Thymus (tissue), 11 donors: ENCODE measurements around the gene AIF1L. TPM values are rescaled to one million over a fixed set of nuclear protein-coding genes. Genes with fewer than 3 reads are reported as not detected.

Experiments used
- DNase-seq, 9 donors: peaks; one replicate each; pipeline ENCODE4 v3.0.0-alpha.2; 2013; ENCODE audit warnings: low spot score in 9 of 9, low read depth in 6 of 9, missing footprints in 1 of 9
- H3K27ac ChIP-seq, 2 donors: one replicate each; pipeline ENCODE4 v1.5.1; 2013; ENCODE audit warnings: control low read depth in 1 of 2, low read depth in 1 of 2, low read length in 1 of 2, mild to moderate bottlenecking in 1 of 2, moderate library complexity in 1 of 2
- H3K27me3 ChIP-seq, 2 donors: one replicate each; pipeline ENCODE4 v1.5.1; 2013; ENCODE audit warnings: low read length in 1 of 2; ENCODE audit not compliant: control insufficient read depth in 2 of 2, insufficient read depth in 1 of 2
- H3K36me3 ChIP-seq, 2 donors: one replicate each; pipeline ENCODE4 v1.5.1; 2013; ENCODE audit warnings: low read length in 1 of 2, mild to moderate bottlenecking in 1 of 2, moderate library complexity in 1 of 2; ENCODE audit not compliant: control insufficient read depth in 2 of 2, insufficient read depth in 2 of 2
- H3K4me1 ChIP-seq, 2 donors: one replicate each; pipeline ENCODE4 v1.5.1; 2013; ENCODE audit warnings: low read length in 2 of 2; ENCODE audit not compliant: control insufficient read depth in 2 of 2, insufficient read depth in 2 of 2
- H3K4me3 ChIP-seq, 2 donors: one replicate each; pipeline ENCODE4 v1.5.1; 2013; ENCODE audit warnings: low read length in 2 of 2, control low read depth in 1 of 2, mild to moderate bottlenecking in 1 of 2
- H3K9me3 ChIP-seq, 2 donors: one replicate each; pipeline ENCODE4 v1.5.1; 2013; ENCODE audit warnings: low read length in 1 of 2, mild to moderate bottlenecking in 1 of 2; ENCODE audit not compliant: control insufficient read depth in 2 of 2, insufficient read depth in 1 of 2
- WGBS: extraction: QIAGEN DNeasy Blood & Tissue Kit; methylation state at CpG from one replicate; pipeline ENCODE4 v1.1.7; 2013; 5-methylcytosine and 5-hydroxymethylcytosine counted together
- polyA plus RNA-seq: library from polyadenylated mRNA; stranded (reverse); fragments of 200-250 nt; gene quantifications from one replicate; pipeline ENCODE4 v1.2.3, GENCODE V29; 2013
- total RNA-seq: library from RNA; stranded (reverse); fragments of 120-200 nt; gene quantifications from one replicate; pipeline ENCODE4 v1.2.4, GENCODE V29; 2013
- donor health status: healthy.

The AIF1L gene
- total and polyA plus RNA-seq, 2 donors = 2.5 to 4.4 TPM

DNA sequence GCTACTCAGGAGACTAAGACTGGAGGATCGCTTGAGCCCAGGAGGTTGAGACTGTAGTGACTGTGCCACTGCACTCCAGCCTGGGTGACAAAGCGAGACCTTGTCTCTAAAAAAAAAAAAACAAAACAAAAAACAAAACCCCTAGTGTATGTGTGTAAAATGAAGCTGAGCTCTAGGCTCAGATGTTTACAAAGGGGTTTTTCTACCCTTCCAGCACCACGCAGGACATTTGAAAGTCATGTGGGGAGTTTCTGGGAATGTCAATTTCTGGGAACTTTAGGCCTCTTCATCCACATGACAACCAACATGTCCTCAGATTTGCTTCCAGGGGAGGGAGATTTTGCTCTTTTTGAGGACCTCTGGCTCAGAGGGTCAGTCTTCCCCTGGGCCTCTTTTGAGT is 42.4 kb upstream of the AIF1L start:
- Histone ChIP-seq H3K36me3 (no peaks in the 10 kb centered on the region), H3K4me1 (no peaks in the 10 kb centered on the region), H3K4me3 (no peak overlapping the region), H3K27me3 (peaks cover 0 to 11% of the 10 kb centered on the region in 2 donors), H3K9me3 (no peaks in the 10 kb centered on the region), H3K27ac (no peak overlapping the region)
- DNase-seq = no peak
- WGBS = 94% methylated on average over 3 of the region's 3 CpGs

DNA sequence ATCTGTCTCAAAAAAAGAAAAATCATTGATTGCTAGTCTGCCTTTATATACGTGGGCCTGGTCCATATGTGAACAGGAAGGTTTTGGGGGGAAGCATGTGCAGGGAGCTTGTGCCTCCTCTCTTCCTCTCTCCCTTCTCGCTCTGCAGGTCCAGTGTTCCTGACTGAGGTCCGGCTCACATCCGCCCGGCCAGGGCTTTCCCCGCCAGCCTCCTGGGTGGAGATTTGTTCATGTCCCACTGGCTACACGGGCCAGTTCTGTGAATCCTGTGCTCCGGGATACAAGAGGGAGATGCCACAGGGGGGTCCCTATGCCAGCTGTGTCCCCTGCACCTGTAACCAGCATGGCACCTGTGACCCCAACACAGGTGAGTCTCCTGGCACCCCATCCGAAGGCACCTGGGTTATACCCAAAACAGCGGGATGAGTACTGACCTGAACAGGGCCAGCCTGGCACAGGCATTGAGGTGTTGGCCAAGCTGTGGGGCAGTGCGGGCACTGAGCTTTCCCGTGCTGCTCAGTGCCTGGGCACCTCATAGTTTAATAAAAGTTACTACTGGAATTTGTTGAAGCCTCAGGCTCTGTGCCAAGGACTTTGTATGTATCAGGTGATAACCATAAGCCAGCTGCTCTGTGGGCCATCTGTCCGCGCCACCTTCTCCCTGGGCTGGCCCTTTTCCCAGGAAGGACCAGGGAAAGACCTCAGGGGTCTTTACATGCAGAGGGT is 39.4 kb upstream of the AIF1L start:
- no peak overlapping the region for H3K4me3 ChIP-seq
- no peak overlapping the region for H3K27ac ChIP-seq
- peaks cover 0 to 4% of the 10 kb centered on the region in 2 donors for H3K27me3 ChIP-seq
- no peaks in the 10 kb centered on the region for H3K4me1 ChIP-seq
- H3K9me3 ChIP-seq = no peaks in the 10 kb centered on the region
- DNase-seq = no peak
- WGBS = 94% methylated on average over 14 of the region's 14 CpGs
- no peaks in the 10 kb centered on the region for H3K36me3 ChIP-seq

DNA sequence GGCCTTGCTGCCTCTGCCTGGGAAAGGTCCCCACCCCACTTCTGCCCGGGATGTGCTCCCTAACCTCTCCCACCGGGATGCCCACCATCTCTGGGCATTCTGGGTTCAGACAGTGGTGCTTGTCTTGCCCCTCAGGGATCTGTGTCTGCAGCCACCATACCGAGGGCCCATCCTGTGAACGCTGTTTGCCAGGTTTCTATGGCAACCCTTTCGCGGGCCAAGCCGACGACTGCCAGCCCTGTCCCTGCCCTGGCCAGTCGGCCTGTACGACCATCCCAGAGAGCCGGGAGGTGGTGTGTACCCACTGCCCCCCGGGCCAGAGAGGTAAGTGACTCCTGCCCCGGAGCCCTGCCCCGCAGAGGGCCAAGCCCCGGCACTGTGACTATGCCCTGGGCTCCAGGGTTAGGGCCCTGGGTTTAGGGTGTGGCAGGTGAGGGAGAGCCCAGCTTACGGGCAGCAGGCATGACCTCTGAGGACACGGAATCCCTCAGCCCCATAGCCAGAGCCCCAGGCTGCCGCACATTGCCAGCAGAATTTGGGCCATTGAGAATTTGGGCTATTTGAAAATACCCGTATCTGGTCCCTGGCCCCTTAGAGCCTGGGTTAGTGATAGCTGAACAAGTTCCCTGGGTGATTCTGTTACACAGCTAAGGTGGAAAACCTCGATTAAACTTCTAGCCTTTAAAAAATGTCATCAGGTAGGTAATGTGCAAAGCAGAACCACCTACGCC is 35.3 kb upstream of the AIF1L start:
- Histone ChIP-seq H3K36me3 (no peaks in the 10 kb centered on the region), H3K4me3 (no peak overlapping the region), H3K9me3 (no peaks in the 10 kb centered on the region), H3K4me1 (no peaks in the 10 kb centered on the region), H3K27ac (no peak overlapping the region), H3K27me3 (peaks cover 0 to 4% of the 10 kb centered on the region in 2 donors)
- DNase-seq = no peak
- 91% methylated on average over 21 of the region's 21 CpGs for WGBS

DNA sequence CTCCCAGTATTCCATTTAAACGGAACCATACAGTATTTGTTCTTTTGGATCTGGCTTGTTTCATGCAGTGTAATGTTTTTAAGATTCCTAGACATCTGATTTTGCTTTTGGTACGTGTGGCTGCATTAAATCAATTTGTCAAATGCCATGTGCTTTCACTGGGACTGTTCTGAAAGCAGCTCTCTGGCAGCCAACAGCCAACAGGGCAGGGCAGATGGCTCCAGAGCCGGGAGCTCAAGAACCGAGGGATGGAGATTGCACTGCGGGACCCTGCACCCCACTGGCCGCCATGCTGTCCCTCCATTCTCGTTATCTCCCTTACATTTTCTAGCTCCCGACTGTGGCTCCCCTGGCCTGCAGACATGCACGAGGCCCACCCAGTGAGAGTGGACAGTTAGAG is 33.4 kb upstream of the AIF1L start:
- Histone ChIP-seq H3K27ac (no peak overlapping the region), H3K36me3 (no peaks in the 10 kb centered on the region), H3K4me3 (no peak overlapping the region), H3K27me3 (no peaks in the 10 kb centered on the region), H3K4me1 (no peaks in the 10 kb centered on the region), H3K9me3 (no peaks in the 10 kb centered on the region)
- DNase-seq = no peak
- 92% methylated on average over 9 of the region's 9 CpGs for WGBS

DNA sequence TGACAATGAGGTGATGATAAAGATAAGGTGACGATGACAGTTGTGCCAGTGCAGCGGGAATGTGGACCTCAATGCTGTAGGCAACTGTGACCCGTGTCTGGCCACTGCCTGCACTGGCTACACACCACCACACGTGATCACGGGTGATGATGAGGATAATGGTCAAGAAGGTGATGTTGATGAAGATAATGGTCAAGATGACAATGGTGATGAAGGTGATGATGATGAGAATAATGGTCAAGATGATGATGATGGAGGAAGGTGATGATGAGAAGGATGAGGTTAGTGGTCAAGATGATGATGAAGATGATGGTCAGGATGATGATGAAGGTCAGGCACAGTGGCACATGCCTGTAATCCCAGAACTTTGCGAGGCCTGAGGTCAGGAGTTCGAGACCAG is 30.7 kb upstream of the AIF1L start:
- DNase-seq = no peak
- Histone ChIP-seq H3K27me3 (no peaks in the 10 kb centered on the region), H3K9me3 (no peaks in the 10 kb centered on the region), H3K27ac (no peak overlapping the region), H3K4me3 (no peak overlapping the region), H3K4me1 (no peaks in the 10 kb centered on the region), H3K36me3 (no peaks in the 10 kb centered on the region)
- WGBS = 97% methylated on average over 7 of the region's 7 CpGs

DNA sequence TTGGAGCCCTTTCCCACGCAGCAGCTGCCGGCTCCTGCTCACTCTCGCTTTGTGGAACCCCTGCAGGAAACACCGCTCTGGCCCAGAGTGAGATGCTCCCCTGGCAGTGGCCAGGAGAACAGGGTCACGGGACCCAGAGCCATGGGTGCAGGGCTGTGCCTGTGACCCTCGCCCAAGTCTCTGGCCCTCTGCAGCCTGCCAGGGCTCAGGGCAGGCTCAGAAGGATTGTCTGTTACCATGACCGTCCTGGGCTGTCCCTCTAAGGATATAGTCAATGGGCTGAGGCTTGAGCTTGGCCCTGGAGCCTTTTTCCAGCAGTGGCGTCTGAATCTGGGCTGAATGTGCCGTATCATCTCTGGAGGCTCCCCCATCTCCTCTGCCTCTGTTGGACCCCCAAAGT is 28.7 kb upstream of the AIF1L start:
- Histone ChIP-seq H3K9me3 (no peaks in the 10 kb centered on the region), H3K27ac (no peak overlapping the region), H3K27me3 (no peaks in the 10 kb centered on the region), H3K4me1 (no peaks in the 10 kb centered on the region), H3K4me3 (no peak overlapping the region), H3K36me3 (no peaks in the 10 kb centered on the region)
- DNase-seq = no peak
- 91% methylated on average over 9 of the region's 9 CpGs for WGBS

DNA sequence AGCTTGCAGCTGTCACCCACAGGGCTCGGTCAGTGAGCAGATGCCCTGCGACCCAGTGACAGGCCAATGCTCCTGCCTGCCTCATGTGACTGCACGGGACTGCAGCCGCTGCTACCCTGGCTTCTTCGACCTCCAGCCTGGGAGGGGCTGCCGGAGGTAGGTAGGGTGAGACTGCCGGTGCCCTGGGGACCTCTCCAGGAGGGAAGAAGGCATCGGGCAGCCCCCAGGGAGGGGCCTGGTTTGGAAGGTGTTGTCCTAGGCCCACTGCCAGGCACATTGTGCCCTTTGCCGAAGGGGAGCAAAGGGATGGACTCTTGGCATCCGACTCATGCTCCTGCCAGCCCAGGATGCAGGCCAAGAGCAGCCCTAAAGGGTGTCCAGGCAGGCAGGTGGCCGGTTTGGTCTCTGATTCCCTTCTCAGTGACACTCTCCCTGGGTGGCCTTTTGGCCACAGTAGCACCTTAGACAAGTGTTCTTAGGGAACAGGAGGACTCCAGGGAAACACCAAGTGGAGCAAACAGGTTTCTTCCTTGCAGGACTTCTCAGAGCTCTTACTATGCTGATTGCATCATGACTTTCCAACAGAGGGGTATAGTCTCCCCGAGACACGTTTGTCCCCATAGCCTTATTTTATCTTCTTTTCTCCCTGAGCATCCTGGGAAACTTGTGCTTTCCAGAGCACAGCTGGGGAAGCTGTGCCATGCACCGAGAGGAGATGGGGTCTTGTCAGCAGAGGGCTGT is 28.1 kb upstream of the AIF1L start:
- H3K4me3 ChIP-seq = no peak overlapping the region
- DNase-seq = no peak
- WGBS = 92% methylated on average over 14 of the region's 14 CpGs
- H3K27me3 ChIP-seq = no peaks in the 10 kb centered on the region
- no peak overlapping the region for H3K27ac ChIP-seq
- H3K36me3 ChIP-seq = no peaks in the 10 kb centered on the region
- no peaks in the 10 kb centered on the region for H3K9me3 ChIP-seq
- no peaks in the 10 kb centered on the region for H3K4me1 ChIP-seq

DNA sequence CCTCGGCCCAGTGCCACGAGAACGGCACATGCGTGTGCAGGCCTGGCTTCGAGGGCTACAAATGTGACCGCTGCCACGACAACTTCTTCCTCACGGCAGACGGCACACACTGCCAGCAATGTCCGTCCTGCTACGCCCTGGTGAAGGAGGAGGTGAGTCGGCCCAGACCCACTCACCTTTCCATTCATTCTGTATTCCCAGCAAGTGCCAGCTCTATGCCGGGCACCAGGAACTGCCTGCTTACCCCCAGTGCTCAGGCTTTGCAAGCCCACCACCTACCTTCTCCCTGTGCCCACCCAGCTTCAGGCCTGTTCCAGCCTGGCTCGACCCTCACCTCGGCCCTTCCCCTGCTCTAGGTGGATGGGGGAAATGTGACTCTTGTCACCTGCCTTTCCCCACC is 26.6 kb upstream of the AIF1L start:
- H3K4me3 ChIP-seq = no peak overlapping the region
- H3K36me3 ChIP-seq = no peaks in the 10 kb centered on the region
- no peaks in the 10 kb centered on the region for H3K27me3 ChIP-seq
- H3K9me3 ChIP-seq = no peaks in the 10 kb centered on the region
- no peak for DNase-seq
- H3K4me1 ChIP-seq = no peaks in the 10 kb centered on the region
- H3K27ac ChIP-seq = no peak overlapping the region
- 98% methylated on average over 15 of the region's 15 CpGs for WGBS
